Measurements from ENCODE around the gene SCYGR8.
A peak's percentile ranks its signal among the peaks of the same experiment; 100 is the strongest.

SCYGR8 gene

DNA sequence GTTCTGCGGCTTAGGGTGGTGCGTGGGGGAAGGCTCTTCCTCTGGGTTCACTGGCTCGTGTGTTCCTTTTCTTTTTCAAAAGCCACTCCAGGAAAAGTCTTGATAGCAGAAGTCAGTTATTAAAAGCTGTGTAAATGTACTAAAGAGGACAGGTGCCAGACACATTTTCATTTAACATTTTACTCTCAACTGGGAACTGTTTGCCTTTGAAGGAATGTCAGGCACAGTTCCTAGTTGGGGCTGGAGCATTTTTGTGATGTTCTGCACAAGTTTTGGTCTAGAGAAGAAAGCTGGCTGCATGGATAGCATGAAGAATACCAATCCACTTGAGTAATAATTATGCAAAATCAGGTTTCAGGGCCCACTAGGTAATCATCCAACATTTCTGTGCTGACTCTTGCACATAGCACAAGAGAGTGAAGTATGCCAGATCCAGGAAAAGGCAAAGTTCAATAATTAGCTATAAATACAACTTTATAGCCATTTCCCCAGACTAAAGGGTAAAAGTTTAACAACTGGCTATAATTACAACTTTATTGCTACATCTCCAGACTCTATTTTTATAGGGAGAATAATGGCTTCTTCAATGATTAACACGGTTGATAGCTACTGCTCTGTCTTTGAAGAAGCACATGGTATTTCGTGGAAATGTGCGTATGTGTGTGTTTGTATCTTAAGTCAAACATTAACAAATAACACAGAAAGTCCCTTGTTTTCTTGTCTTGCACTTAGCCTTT is 16.2 kb downstream of the SCYGR8 start:
- peak; percentile 42 for DNase-seq

DNA sequence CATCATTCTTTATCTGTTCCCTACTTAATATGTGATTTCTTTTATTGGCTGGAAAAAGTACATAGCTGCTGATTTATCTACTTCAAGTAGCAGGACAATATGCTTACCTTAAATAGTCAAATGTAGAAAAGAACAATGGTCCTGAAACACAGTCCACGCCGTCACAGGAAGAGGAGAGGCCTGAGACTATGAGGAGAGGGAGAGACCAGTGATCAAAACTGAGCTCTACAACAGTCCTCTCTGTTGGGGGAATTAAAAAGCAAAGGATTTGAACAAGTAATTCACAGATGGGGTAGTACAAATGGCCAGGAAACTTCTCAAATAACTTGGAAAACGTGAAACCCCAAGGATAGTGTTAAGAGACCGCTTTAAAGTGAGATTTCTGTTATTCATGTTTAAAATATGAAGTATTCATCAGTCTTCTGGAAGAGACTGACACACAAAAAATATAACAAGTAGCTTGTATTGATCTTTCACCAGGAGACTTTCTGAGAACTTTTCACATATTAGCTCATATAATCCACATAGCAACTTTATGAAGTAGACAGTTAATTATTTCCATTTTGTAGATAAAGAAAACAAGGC is 20.2 kb downstream of the SCYGR8 start:
- no peak for DNase-seq

- peak; percentile 59 for DNase-seq
These were observed 20.7 kb downstream of the SCYGR8 start for GRCh38 chr2:227766373-227766883.

- DNase-seq = no peak
These were observed 22.1 kb downstream of the SCYGR8 start for GRCh38 chr2:227767830-227768229.

DNA sequence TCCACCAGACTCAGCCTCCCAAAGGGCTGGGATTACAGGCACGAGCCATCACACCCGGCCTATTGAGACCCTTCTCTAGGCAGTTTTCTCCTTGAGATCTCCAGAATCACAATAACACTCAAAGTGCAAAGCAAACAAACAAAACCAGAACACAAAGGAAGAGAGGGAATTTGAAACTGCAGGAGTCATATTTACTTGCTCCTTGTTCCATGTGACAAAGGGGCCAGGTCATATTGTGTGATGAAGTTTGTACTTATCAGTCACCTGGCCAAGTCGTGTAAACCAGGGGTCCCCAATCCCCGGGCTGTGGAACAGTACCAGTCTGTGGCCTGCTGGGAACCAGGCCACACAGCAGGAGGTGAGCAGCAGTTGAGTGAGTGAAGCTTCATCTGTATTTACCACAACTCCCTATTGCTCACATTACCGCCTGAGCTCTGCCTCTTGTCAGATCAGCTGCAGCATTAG is 26.5 kb downstream of the SCYGR8 start:
- no peak for DNase-seq

- DNase-seq = no peak
These were observed 27.2 kb downstream of the SCYGR8 start for GRCh38 chr2:227772932-227773331.

GRCh38 chr2:227774011-227774624 is 28.4 kb downstream of the SCYGR8 start:
- DNase-seq = no peak

DNA sequence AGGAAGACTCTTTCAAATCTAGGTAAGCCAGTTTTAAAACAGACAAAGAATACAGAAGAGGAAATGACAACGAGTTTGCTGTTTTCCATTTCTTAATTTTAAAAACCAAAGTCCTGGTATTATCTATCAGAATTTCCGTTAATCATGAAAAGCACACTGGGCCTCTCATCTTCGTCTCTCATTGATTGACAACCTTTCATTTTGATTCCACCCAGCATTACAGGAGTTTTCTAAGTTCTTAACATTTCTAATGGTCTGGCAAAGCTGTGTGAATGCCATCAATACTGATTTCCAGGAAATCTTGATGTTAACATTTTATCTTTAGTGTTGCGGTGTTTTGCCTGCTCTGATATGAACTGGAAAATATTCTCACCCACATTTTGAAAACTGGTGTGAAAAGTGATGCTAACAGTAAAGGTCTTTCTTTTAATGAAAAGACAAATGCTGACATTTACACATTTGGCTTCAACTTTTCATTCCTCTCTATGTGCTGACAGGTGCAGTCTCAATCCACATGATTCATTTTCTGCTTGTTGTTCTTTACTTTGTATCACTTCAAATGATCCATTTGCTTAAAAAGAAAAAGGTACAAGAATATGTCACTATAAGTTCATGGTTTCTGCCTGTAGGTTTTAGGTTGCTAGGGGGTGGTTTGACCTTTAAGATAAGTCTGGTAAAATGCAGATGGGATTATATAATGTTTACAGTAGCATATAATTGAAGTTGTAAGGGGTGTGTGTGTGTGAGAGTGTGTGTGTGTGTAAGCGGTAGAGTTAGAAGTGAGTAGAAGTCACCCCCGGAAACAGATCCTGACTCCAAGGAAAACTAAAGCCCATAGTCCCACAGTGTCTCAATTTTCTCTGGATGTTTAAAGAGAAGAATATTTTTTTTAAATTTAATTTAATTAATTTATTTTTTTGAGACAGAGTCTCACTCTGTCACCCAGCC is 29.5 kb downstream of the SCYGR8 start:
- DNase-seq = no peak

GRCh38 chr2:227780981-227781615 is 35.4 kb downstream of the SCYGR8 start:
- peak; percentile 15 for DNase-seq

DNA sequence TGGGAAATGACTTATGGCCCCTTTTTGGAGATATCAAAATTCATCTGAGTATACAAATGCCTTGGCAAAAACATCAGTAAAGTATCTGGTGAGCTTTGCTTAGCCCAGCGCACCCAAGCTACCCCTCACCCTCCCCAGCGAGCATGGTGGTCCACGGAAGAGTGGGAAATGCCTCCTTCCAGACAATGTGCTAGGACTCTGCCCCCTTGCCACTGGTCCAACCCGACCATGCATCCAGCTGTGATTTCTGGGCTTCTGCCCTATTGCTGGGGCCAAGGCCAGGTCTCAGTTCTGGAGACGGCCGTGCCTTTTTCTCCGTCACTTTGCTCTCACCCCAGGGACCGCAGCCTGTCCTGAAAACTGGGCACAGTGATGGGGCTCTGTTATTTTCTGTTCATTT is 36.1 kb downstream of the SCYGR8 start:
- no peak for DNase-seq

DNA sequence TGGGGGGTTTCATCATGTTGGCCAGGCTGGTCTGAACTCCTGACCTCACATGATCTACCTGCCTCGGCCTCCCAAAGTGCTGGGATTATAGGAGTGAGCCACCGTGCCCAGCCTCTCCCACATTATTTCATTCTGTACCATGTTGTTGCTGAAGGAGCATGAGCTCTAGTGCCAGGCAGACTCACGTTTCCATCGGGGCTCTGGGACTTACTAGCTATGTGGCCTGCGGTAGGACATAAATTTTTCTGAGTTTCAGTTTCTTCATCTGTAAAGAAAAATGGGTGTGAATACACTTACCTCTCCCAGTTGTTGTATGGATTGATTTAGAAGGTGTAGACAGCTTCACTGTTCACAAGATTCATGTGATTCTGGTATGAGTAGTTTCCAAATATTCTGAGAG is 37.1 kb downstream of the SCYGR8 start:
- DNase-seq = no peak

DNA sequence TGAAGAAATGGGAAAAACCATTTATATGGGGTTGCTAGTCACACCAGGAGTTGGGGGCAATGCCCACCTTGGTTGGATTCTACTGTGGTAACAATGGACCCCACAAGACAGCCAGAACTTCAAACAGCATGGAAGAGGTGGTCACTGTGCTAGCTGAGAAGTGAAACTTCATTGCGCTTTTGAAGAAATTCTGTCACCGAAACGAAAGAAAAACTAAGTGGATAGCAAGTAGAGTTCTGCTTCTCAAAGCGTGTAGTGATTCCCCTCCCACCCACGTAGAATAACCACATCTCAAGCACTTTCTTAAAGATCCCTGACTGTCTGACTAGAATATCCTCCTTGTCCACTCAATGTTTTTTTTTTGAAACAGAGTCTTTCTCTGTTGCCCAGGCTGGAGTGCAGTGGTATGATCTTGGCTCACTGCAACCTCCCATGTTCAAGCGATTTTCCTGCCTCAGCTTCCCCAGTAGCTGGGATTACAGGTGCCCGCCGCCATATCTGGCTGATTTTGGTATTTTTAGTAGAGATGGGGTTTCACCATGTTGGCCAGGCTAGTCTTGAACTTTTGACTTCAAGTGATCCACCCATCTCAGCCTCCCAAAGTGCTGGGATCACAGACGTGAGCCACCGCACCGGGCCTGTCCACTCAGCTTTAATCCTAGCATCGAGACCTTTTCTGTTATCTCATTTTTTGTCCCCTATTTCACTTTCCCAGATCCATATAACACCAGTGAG is 37.9 kb downstream of the SCYGR8 start:
- DNase-seq = no peak

DNA sequence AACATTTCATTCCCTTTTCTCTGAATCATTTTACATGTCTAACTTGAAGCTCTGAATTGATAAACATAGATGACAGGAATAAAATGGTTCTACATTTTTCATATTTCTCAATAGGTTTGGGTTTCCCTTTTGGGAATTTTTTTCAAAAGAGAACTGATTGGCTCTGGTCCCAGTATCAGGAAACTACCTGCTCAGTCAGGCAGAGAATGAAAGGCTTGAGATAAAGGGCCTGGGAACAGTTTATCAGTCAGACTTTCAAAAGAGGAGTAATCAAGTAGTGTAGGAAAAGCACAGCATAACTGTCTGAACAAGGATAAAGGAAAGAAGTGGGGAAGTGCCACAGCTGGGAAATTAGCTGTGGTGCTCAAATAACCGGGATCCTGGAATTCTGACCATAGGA is 39.6 kb downstream of the SCYGR8 start:
- no peak for DNase-seq

DNA sequence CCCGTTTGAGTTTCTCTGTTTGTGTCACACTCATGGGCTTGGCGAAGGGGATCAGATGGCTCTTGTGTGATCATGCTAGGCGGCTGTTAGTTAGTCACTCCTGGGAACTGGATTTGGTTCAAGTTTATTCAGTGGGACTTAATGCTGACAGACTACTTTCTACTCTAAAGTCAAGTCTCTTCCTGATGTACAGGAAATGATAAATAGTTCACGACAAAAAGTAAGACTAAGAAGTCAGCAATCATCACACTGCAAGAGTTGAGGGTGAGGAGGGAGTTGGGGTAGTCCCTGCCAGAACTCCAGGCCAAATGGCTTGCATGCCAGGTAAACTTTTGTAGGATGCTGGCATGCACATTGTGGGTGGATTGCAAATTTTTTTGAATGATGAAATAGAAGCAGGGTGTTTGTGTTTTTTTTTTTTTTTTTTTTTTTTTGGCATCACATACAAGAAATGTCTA is 42.9 kb downstream of the SCYGR8 start:
- no peak for DNase-seq

DNA sequence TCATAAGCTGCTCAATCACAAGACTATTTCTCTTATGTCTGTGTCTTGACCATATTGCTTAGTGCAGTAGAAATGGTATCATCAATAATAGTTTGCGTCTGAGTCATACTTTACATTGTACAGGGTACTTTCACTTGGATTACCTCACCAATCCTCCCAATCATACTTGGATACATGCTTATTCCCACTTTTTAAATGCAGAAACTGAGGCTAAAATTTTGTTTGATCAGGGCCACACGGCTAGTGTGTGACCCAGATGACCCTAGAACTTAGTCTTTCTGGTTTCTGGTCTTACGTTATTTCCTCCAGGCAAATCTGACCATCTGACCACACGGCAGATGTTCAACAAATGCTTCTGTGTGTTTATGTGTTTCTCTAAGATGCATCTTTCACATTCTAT is 44.1 kb downstream of the SCYGR8 start:
- DNase-seq = no peak

DNA sequence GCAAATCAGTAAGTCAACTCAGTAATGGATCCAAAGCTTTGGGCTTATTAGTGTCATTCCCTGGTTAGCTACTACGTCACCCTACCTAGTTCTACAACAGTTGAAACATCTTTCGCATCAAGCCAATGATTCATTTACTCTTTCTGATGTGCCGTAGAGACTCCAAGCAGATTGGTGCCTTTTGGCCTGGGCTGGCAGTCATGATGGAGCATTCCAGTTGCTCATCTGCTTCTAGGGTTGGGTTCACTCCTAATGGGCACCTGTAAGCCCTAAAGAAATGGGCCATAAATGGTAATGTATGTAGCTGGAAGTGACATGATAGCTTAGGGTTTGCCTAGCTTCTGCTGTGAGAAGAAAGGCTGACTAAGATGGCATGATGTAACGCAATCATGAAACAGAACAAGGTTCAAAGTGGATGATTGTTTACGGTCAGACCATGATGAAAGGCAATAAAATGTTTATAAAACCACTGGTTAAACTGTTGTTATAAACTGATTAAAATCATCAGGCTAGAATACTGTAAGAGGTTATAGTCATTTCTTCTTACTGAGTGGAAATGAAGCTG is 47.5 kb downstream of the SCYGR8 start:
- DNase-seq = no peak

Measured in right kidney (tissue), 1 donor.